ENCODE data around the gene KLF9.
A peak's percentile ranks its signal among the peaks of the same experiment; 100 is the strongest.

The KLF9 gene

DNA sequence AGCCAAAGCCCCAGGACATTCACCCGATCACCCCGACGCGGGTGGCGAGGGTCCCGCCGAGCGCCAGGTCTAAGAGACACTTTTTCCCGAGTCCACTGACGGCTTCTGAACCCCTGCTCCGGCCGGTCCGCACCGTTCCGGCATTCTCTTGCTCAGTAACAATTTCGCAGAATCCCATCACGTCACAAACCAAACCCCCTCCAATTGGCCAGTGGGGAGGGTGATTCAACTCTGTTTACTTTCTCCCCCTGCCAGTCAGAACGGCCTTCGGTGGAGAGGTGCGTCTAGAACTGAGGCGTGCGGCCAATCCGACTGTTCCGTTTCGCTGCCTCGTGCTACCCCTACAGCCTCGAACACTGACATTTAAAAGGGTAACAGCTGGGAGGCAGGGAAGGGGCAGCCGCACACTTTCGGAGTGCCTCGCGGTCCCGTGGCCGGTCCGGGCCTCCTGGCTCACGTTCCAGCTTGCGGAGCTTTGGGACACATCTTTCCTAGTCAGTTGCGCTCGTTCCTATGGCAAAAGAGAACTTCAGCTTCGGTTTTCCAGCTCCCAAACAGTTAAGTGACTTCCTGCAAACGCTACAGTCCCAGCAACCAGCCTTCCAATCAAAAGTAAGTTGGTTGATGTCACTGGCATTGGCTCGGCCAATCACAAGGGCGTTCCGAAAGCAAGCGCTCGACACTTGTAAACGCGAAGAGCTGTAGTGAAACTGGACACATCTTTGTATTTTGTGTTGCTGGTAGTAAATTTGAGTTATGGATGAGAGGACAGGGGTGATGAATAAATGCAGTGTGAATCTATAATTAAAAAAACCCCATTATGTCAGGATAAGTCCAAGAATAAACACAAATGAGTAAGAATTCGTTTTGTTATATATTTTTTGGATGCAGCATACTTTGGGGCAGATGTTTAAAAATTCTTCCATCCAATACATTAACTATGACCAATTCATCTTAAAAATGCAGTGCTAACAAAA is at the start of gene KLF9 (continued):
- TF ChIP-seq, protein P1, sequence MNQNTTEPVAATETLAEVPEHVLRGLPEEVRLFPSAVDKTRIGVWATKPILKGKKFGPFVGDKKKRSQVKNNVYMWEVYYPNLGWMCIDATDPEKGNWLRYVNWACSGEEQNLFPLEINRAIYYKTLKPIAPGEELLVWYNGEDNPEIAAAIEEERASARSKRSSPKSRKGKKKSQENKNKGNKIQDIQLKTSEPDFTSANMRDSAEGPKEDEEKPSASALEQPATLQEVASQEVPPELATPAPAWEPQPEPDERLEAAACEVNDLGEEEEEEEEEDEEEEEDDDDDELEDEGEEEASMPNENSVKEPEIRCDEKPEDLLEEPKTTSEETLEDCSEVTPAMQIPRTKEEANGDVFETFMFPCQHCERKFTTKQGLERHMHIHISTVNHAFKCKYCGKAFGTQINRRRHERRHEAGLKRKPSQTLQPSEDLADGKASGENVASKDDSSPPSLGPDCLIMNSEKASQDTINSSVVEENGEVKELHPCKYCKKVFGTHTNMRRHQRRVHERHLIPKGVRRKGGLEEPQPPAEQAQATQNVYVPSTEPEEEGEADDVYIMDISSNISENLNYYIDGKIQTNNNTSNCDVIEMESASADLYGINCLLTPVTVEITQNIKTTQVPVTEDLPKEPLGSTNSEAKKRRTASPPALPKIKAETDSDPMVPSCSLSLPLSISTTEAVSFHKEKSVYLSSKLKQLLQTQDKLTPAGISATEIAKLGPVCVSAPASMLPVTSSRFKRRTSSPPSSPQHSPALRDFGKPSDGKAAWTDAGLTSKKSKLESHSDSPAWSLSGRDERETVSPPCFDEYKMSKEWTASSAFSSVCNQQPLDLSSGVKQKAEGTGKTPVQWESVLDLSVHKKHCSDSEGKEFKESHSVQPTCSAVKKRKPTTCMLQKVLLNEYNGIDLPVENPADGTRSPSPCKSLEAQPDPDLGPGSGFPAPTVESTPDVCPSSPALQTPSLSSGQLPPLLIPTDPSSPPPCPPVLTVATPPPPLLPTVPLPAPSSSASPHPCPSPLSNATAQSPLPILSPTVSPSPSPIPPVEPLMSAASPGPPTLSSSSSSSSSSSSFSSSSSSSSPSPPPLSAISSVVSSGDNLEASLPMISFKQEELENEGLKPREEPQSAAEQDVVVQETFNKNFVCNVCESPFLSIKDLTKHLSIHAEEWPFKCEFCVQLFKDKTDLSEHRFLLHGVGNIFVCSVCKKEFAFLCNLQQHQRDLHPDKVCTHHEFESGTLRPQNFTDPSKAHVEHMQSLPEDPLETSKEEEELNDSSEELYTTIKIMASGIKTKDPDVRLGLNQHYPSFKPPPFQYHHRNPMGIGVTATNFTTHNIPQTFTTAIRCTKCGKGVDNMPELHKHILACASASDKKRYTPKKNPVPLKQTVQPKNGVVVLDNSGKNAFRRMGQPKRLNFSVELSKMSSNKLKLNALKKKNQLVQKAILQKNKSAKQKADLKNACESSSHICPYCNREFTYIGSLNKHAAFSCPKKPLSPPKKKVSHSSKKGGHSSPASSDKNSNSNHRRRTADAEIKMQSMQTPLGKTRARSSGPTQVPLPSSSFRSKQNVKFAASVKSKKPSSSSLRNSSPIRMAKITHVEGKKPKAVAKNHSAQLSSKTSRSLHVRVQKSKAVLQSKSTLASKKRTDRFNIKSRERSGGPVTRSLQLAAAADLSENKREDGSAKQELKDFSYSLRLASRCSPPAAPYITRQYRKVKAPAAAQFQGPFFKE (tag by site-specific recombination; IDR thresholded peaks at IDR 0.05; ENCODE audit: borderline replicate concordance): no peak
- TF ChIP-seq GLI2 (tag by site-specific recombination; IDR thresholded peaks at IDR 0.05; ENCODE audit: borderline replicate concordance, low read depth) (no peak), ZNF776 (tag by site-specific recombination; IDR thresholded peaks at IDR 0.05; ENCODE audit: borderline replicate concordance) (no peak), ZNF596 (tag by site-specific recombination; IDR thresholded peaks at IDR 0.05) (no peak), ZNF433 (tag by site-specific recombination; IDR thresholded peaks at IDR 0.05; ENCODE audit: low read depth) (no peak), SP2 (tag by site-specific recombination; IDR thresholded peaks at IDR 0.05) (peak; percentile 79), ZFP69B (tag by site-specific recombination; IDR thresholded peaks at IDR 0.05) (peak; percentile 99), KLF8 (tag by site-specific recombination; IDR thresholded peaks at IDR 0.05) (peak; percentile 40; the same call in 1 of the 2 replicates), MYNN (tag by site-specific recombination; IDR thresholded peaks at IDR 0.05; ENCODE audit: borderline replicate concordance) (no peak), ZNF404 (tag by site-specific recombination; IDR thresholded peaks at IDR 0.05) (no peak), ZNF239 (tag by site-specific recombination; IDR thresholded peaks at IDR 0.05) (no peak), ZIC2 (tag by site-specific recombination; IDR thresholded peaks at IDR 0.05) (0 out of 2 replicates have a peak, but pooled peaks have one; percentile 17), PRDM1 (tag by site-specific recombination; IDR thresholded peaks at IDR 0.05) (peak; percentile 56; the same call in 1 of the 2 replicates), YY1 (tag by site-specific recombination; IDR thresholded peaks at IDR 0.05) (no peak), ZNF146 (tag by site-specific recombination; IDR thresholded peaks at IDR 0.05) (no peak), ZFHX2 (tag by site-specific recombination; conservative IDR thresholded peaks at IDR 0.05) (no peak), ZNF558 (tag by site-specific recombination; IDR thresholded peaks at IDR 0.05) (no peak), ZNF624 (tag by site-specific recombination; IDR thresholded peaks at IDR 0.05) (no peak), ZNF623 (tag by site-specific recombination; IDR thresholded peaks at IDR 0.05) (no peak), ZNF266 (tag by site-specific recombination; IDR thresholded peaks at IDR 0.05; ENCODE audit: low read depth) (no peak), ZNF335 (tag by site-specific recombination; conservative IDR thresholded peaks at IDR 0.05) (peak; percentile 90), ZNF837 (tag by site-specific recombination; IDR thresholded peaks at IDR 0.05) (no peak)
- TF ChIP-seq, protein P2, sequence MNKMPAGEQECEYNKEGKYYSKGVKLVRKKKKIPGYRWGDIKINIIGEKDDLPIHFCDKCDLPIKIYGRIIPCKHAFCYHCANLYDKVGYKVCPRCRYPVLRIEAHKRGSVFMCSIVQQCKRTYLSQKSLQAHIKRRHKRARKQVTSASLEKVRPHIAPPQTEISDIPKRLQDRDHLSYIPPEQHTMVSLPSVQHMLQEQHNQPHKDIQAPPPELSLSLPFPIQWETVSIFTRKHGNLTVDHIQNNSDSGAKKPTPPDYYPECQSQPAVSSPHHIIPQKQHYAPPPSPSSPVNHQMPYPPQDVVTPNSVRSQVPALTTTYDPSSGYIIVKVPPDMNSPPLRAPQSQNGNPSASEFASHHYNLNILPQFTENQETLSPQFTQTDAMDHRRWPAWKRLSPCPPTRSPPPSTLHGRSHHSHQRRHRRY (tag by site-specific recombination; IDR thresholded peaks at IDR 0.05): no peak
- TF ChIP-seq, protein P3, sequence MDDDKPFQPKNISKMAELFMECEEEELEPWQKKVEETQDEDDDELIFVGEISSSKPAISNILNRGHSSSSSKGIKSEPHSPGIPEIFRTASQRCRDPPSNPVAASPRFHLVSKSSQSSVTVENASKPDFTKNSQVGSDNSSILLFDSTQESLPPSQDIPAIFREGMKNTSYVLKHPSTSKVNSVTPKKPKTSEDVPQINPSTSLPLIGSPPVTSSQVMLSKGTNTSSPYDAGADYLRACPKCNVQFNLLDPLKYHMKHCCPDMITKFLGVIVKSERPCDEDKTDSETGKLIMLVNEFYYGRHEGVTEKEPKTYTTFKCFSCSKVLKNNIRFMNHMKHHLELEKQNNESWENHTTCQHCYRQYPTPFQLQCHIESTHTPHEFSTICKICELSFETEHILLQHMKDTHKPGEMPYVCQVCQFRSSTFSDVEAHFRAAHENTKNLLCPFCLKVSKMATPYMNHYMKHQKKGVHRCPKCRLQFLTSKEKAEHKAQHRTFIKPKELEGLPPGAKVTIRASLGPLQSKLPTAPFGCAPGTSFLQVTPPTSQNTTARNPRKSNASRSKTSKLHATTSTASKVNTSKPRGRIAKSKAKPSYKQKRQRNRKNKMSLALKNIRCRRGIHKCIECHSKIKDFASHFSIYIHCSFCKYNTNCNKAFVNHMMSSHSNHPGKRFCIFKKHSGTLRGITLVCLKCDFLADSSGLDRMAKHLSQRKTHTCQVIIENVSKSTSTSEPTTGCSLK (tag by site-specific recombination; IDR thresholded peaks at IDR 0.05): no peak
- TF ChIP-seq, protein P4, sequence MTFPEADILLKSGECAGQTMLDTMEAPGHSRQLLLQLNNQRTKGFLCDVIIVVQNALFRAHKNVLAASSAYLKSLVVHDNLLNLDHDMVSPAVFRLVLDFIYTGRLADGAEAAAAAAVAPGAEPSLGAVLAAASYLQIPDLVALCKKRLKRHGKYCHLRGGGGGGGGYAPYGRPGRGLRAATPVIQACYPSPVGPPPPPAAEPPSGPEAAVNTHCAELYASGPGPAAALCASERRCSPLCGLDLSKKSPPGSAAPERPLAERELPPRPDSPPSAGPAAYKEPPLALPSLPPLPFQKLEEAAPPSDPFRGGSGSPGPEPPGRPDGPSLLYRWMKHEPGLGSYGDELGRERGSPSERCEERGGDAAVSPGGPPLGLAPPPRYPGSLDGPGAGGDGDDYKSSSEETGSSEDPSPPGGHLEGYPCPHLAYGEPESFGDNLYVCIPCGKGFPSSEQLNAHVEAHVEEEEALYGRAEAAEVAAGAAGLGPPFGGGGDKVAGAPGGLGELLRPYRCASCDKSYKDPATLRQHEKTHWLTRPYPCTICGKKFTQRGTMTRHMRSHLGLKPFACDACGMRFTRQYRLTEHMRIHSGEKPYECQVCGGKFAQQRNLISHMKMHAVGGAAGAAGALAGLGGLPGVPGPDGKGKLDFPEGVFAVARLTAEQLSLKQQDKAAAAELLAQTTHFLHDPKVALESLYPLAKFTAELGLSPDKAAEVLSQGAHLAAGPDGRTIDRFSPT (tag by site-specific recombination; IDR thresholded peaks at IDR 0.05): no peak; the same call in 1 of the 2 replicates
- TF ChIP-seq, protein P5, sequence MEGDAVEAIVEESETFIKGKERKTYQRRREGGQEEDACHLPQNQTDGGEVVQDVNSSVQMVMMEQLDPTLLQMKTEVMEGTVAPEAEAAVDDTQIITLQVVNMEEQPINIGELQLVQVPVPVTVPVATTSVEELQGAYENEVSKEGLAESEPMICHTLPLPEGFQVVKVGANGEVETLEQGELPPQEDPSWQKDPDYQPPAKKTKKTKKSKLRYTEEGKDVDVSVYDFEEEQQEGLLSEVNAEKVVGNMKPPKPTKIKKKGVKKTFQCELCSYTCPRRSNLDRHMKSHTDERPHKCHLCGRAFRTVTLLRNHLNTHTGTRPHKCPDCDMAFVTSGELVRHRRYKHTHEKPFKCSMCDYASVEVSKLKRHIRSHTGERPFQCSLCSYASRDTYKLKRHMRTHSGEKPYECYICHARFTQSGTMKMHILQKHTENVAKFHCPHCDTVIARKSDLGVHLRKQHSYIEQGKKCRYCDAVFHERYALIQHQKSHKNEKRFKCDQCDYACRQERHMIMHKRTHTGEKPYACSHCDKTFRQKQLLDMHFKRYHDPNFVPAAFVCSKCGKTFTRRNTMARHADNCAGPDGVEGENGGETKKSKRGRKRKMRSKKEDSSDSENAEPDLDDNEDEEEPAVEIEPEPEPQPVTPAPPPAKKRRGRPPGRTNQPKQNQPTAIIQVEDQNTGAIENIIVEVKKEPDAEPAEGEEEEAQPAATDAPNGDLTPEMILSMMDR (tag by site-specific recombination; IDR thresholded peaks at IDR 0.05): 0 out of 2 replicates have a peak, but pooled peaks have one; percentile 14

Data from HEK293 (cell line).